MV-4-11 (cell line): Measurements from ENCODE around the gene MTX3.

Source experiments
- DNase-seq: peaks from one replicate; lab custom pipeline; 2025; lab: John Stamatoyannopoulos, UW

The MTX3 gene, protein sequence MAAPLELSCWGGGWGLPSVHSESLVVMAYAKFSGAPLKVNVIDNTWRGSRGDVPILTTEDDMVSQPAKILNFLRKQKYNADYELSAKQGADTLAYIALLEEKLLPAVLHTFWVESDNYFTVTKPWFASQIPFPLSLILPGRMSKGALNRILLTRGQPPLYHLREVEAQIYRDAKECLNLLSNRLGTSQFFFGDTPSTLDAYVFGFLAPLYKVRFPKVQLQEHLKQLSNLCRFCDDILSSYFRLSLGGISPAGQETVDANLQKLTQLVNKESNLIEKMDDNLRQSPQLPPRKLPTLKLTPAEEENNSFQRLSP

DNA sequence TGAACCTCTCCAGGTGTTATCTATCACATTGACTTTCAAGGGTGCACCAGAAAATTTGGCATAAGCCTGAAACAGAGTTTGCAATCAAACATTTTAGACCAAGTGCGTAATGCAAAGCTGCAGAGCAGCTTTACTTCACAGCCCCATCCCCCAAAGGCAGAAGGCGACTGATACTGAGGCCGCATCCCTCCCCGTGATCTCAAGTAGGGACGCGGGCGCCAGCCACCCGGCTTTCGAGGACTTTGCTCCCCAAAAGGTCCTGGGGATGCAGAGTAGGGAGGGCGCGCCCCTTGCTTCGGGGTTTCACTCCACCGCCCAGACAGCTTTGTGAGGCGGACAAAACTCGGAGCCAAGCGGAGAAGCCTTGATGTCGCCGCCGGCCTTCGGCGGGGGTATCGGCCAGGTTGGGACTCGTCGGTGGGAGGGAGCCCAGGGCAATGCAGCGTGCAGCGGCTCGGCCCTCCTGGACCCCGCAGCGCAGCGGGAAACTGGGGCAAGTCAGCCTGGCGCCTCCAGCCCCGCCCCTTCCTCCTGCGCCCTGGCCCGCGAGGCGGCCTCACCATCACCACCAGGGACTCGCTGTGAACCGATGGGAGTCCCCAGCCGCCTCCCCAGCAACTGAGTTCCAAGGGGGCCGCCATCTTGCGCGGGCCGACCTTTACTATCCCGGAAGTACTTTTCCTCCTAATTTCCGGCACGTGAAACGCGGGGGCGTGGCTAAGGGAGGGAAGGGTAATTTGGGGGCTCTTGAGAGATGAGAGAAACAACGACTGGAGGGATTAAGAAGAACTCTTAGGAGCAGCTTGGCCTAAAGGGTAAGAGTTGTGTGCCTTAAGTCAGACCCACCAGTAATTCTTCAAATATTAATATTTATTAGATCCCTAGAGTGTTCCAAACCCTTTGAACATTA lies at the start of gene MTX3:
Gene MTX3 (minus strand): TSS at position 665 of the 910 bp plus-strand sequence. CDS start 24 bp downstream, at position 641.
- DNase-seq: peak; percentile 83

DNA sequence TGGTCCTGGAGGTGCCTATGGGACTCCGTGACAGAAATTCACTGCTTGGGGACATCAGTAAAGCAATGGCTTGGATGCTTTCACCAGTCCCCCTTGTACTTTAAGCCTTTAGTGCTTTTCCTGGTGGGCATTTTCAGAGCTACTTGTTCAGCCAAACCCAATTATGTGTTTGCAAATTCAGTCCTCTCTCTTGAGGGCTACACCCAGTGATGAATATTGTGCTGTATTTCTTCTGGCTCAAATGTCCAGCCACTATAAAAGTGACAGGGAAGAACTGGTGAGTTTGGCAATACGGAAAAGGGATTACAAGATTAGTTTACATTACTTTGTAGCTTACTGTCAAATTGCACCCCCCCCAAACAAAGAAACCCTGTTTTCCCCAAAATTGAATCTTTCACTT lies 48.6 kb upstream of the MTX3 start:
- no peak for DNase-seq

DNA sequence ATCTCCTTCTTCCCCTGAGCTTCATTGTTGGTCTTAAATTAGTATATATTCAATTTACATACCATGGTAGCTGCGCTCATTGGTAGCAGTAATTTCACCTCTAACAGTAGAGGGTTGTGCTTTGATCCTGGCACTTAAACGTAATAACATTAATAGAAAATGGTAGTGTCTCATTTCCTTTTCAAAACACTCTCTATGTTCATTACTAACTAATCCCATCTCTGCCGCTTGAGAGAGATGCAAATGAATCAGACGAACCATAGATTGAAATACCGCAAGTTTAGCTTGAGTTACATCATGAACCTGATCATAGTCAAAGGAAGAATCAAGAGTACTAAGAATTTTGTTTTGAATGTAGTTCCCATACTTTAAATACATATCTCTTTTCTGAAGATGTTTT lies 46.3 kb upstream of the MTX3 start:
- DNase-seq: no peak

DNA sequence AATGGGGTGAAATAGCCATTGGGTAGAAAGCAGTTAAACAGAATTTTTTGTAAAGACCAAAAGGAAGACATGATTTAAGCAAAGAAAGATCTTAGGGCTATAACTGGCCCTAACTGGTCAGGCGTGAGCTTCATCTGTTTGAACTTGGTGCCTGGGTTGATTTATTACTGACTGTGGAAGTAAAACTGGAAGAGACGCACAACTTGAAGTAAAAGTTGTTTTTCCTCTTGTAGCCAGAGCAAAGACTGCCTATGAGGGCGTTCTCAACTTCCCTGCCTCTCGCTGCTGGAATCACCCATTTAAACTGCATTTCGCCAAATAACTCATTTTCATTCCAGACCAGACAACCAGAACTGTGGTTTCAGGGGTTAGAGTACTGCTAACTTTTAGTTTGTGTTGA lies 45.6 kb upstream of the MTX3 start:
- DNase-seq: no peak

DNA sequence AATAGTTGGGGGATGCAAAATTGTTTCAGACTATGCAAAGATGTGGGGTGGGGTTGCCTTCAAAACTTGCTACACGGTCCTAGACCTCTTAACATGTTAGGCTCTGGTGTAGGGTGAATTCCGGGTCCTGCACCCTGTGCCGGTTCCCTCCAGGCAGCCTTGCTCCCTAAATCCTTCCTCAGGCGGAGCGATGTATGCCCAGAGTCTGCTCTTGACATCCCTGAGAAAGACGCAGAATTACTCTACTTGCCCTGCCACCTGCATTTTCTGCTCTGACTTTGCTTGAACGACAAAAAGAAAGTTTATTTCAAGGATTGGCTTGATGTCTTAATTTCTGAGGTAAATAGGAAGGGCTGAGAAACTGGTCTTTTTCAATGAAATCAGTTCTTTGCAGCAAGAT lies 44.8 kb upstream of the MTX3 start:
- no peak for DNase-seq

DNA sequence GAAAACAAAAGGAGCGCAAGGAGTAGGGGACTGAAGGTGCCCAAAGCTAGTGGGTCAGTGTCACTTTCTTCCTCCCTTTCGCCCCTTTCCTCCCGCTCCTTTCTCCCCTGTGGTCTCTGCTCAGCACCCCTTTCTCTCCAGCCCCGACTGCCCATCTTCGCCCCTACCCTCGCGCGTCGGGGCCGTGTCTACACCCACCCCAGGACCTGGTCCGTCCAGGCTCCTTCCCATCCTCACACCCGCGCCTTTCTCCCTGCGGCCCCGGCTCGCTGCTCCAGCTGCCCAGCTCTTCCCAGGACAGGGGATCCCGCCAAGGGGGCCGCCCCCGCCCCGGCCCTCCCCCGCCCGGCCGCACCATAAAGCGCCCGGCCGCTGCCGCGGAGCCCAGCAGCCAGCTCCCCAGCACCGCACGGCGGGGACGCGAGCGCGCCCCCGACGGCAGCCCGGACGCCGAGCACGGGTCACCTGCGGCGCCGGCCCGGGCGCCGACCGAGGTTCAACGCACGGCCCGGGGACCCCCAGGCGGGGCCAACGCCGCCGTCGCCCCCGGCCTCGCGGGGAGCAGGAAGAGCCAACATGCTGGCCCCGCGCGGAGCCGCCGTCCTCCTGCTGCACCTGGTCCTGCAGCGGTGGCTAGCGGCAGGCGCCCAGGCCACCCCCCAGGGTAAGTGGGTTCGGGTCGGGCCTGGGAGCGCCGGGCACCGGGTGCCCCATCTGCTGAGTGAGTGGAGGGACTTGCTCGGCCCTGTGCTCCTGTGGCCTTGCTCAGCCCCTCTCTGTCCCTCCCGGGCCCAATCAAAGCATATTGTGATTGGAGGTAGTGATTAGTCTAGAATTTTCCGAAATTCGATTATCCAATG lies 44.1 kb upstream of the MTX3 start, which contains the start of gene THBS4:
Gene THBS4 (plus strand): TSS at position 387 of the 860 bp plus-strand sequence. CDS start 190 bp downstream, at position 577.
- no peak for DNase-seq

DNA sequence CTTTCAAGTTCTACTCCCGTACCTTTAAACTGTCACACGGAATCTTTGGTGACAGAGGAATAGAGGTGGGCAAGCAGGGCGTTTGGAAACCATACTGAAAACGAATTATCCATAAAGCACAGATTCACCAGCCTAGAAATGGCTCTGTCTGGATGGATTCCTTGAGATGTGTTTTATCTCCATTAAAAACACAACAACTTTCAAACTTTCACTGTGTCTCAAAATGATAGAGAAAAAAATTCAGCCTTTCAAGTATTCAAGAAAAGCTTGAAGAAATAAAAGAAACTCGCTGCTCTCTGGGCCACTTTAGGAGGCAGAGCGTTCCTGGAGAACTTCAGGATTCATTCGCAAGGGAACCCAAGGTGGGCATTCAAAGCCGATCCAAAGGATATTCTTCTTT lies 43.5 kb upstream of the MTX3 start:
- no peak for DNase-seq

DNA sequence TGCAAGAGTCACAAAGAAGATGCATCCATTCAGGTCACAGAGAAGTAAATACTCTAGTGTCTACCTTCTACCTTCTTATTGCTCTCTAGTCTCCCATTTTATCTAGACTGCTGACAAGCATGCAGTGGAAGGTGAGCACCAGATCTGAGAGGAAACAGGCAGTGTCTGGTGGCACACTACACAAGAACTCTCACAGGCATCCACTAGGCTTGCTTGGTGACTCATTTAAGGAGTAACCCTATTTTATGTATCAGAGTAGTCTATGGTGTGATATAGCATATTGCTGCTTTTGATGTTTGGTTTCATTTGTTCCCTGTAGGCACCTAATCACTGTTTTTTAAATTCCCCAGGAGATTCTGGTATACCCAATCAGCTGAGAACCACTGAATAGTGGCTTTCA lies 42.5 kb upstream of the MTX3 start:
- DNase-seq: no peak

DNA sequence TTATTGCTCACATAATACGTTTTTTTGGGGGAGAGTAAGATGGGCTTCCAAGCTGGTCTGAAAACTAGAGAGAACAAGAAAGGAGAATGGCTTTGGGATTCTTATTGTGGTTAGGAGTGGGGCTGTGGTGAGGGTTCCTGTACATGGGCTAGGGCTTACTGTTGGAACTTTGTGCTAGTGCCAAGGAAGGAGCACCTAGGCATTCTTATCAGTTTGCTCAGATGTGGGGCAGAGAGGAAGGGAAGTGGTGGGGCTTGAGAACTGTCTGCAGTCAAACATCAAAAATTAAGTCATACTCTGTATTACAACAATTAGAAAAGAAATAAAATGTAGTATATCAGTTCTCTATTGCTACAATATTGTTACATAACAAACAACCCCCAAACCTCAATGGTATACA lies 40.0 kb upstream of the MTX3 start:
- no peak for DNase-seq

DNA sequence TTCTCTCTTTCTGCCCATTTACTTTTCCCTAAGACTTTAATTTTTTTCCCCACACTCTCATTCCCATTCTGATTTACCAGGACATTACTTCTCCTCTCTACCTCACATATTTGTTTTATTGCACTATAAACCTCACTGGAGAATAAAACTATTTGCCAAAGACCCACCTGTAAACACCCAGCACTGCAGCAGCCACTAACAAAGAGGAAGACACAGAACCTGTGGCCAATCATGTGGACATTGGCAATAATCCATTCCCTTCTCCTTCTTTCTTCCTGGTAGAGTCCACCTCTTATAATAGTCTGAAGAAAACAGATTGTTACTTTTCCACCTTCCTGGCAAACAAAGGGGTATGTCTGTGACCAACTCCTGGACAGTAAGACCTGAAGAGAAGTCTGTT lies 35.8 kb upstream of the MTX3 start:
- DNase-seq: no peak

DNA sequence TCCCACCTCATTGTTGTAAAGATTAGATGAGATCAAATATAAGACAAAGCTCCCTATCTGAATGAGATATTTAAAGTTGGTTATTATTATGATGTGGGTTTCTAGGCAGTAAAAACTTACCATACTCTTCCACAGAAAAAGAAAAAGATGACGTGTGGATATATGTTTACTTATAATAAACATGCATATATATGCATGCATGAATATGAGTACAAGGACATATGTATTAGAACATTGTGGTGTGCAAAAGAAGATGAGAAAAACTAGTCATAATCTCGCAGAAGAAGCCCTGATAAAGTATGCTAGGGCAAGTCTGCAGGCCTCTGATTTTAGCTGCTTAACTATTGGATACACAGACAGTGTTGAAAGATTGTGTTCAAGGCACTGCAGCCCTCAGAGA lies 34.0 kb upstream of the MTX3 start:
- no peak for DNase-seq

DNA sequence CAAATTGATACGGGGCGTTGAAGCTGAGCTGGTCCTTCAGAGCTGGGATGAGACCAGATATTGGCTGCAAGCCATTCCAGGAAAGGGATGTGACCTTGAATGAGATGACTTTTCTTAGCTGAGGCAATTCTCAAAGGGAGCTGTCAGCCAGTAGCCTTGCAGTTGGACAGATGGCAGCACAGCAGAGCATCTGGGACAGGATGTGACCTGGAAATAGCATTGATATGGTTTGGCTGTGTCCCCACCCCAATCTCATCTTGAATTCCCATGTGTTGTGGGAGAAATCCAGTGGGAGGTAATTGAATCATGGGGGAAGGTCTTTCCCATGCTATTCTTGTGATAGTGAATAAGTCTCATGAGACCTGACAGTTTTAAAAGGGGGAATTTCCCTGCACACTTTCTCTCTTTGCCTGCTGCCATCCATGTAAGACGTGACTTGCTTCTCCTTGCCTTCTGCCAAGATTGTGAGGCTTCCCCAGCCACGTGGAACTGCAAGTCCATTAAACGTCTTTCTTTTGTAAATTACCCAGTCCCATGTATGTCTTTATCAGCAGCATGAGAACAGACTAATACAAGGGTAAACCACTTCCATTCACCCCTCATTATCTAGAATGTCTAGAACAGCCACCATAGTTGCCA lies 19.8 kb upstream of the MTX3 start:
- no peak for DNase-seq

DNA sequence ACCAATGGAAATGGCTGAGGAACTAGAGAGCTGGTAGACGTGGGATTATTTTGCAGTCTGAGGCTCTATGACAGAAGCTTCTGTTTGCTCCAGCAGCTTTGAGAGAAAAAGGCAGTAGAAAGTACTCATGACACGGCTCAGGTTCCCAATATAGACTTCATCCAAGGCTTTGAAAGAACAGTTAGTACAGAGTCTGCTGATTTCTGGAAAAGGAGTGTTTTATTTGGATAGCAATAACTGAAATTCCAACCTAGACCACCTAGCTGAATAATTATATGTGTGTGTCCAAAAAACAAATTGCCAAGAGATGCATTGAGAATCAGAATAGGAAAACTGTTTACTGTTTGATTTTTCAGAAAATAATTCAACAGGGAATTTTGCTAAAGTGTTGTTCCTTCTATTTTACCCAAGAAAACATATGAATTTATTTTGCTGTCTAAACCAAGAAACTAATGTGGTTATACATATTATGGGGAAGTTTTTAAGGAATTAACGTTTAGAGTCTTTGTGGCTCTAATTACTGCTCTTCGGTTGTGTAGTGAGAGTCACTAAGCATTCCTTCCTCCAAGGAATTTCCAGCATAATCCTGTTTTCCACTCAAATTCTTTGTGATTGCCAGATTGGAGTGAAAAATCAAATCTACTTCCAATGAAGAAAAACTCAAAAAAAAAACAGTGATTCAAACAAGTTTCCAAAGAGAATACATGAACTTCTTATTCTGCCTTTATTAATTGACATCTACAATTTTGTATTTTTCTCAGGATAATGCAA lies 18.1 kb upstream of the MTX3 start:
- DNase-seq: no peak

DNA sequence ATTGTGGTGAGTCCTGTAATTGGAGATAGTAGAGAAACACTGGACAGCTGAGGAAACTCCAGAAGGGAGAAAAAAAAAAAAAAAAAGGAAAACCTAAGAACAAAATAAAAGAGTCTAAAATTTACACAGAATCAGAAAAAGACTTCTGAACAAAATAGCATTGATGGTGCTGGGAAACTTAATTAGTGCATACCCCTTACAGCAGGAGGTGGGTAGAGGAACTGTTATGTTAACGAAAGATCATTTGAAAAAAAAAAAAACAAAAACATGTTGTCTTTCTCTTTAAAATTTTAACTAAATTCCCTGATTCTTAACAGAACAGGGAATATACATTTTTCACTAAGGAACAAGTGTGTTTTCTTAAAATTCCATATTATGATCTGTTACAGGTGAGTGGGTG lies 11.6 kb upstream of the MTX3 start:
- DNase-seq: no peak

DNA sequence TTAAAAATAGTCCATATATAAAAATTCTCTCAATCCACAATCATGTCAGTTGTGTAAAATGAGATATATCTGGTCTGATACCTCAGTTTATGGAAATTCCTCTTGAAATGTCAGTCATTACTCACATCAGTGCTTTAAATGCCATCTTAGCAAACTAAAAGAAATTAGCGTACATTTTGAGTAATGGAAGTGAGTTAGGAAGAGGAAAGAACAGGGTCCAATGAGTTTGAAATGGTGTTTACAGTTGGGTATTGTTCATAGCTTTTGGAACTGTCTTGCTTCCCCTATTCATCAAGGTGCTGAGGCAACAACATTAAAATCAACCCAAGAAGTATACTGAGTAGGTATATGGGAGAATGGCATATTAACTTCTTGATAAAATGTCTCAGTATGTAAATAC lies 8.7 kb upstream of the MTX3 start:
- no peak for DNase-seq

DNA sequence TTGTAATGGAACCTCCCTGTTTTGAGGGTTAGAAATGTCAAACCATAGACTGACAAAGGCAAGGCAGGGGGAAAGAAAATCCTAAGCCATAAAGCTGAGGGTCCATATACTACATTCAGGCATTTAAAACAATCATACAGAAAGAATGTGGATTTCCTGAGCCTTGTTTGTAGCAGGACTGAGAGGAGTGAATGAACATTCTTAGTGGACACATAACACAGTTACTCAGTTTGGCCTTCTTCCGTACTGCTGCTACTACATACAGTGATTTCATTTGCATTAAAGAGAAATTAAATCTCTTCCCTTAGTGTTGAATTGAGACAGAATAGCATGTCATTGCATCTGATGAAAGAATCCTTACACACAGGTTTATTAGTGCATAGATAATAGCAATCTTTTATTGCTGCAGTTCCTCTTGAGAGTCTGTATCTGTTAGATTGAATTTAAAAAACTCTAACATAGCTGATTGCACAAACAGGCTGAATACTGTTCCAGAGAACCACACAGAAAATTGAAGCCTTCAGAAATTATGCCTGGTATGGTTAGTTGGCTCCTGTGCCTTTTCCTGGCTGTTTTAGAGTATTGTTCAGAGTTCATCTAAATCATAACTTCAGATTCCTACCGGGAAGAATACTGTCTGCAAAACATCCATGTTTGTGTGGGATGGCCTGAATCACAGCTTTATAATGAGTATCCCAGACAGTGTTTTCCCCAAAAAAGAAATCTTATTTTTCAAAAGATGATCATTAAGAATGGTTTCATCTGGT lies 2.0 kb upstream of the MTX3 start:
- DNase-seq: no peak

DNA sequence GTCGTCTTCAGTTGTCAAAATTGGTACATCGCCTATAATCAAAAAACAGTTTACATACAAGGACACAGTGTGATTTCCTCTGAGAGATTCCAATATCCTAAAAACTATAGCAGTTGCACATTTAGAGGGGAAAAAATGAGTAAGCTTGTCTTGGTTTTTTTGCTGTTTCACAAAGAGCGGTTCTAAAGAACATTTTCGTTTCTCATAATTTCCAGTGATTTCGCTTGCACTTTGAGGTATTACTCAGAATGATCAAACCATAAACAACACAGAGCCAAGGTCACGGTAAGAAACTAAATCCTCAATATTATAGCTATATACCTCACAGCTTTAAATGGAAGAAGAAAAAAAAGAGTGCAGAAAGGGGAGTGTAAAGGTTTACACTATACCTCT lies 861 bp downstream of the MTX3 start:
- DNase-seq: peak; percentile 12

DNA sequence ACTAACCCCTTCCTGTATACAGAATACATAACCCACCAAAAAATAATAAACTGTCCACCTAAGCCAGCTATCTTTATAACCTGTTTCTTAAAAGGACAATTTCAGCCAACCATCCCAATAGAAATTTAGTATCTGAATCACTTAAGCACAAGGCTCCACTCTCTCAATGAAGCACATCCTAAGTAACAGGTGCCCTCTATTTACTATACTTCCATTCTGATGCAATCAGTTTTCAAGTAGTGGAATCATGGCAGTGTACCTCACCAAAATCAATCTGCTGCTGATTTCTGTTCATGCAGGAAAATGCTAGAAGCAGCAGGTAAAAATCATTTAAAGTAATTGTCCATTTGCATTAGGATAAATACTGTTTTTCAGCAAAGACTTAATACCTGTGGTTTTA lies 4.8 kb downstream of the MTX3 start:
- no peak for DNase-seq

DNA sequence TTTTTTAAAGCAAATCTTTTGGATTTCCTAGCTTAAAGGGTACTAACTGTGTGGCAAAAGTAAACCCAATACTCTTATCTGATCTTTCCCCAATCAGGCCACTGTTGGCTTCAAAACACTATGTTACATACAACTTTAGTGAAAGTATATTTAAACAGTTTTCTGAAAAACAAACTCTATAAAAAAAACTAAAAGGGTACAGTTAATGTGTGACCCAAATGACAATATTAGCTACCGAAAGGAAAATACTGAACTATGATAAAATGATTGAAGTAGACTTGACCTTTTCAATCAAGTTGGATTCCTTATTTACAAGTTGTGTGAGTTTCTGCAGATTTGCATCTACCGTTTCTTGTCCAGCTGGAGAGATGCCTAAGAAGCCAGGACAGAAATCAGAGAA lies 5.8 kb downstream of the MTX3 start:
- DNase-seq: no peak

DNA sequence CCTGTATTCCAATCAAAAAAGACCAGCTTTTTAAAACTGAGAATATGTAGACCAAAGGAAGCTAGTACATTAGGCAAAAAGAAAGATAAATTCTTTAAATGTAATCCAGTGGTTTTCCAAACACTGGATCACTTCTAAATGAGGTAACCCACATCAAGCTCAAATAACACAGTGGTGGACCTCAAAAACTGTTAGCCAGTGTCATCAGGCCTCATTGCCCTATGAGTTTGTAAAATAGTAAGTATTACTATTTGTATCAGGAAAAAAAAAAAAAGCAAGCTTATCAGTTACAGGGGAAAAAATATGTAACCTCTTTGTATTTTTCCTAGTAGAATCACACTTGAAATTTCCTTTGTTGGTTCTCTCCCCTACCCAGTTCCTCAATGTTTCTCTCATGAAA lies 6.7 kb downstream of the MTX3 start:
- no peak for DNase-seq
